ENCODE results near the gene XYLT2. TPM values are rescaled to one million over a fixed set of nuclear protein-coding genes. Genes with fewer than 3 reads are reported as not detected.

XYLT2 gene
- total RNA-seq, 2 donors from 2014 or later, result 22.8 to 31.3 TPM

GRCh38 chr17:50325906-50326305 lies 20.0 kb upstream of the XYLT2 start:
- no peak for DNase-seq
- 34 to 38% methylated on average over 3 to 4 of the region's 4 CpGs for WGBS, 2 donors

GRCh38 chr17:50326831-50327364 lies 19.0 kb upstream of the XYLT2 start:
- WGBS, 2 donors, result 38 to 44% methylated on average over 9 of the region's 9 CpGs

More at GRCh38 chr17:50325906-50326305, 20.0 kb upstream of the XYLT2 start:
- TF ChIP-seq CTCF (IDR thresholded peaks at IDR 0.05), result no peak
- no peak for TF ChIP-seq POLR2A (IDR thresholded peaks at IDR 0.05)
- Histone ChIP-seq H3K4me3 (no peak overlapping the region), H3K36me3 (replicated peaks in 1 of 2; ENCODE audit: insufficient read depth in 1 of 2, low read depth in 2 of 2) (no peaks in the 10 kb centered on the region), H3K4me1 (no peaks in the 10 kb centered on the region), H3K27ac (no peak overlapping the region), H3K27me3 (no peaks in the 10 kb centered on the region), H3K9me3 (no peaks in the 10 kb centered on the region)
- intact Hi-C loops (cut with DNase I), result no loop called here
- no peak for ATAC-seq

GRCh38 chr17:50328363-50329325 lies 17.3 kb upstream of the XYLT2 start:
- intact Hi-C loops (cut with DNase I), result no loop called here
- DNase-seq (no peak), ATAC-seq (no peak)
- no peak overlapping the region for H3K27ac ChIP-seq
- no peaks in the 10 kb centered on the region for H3K9me3 ChIP-seq
- H3K4me1 ChIP-seq, result no peaks in the 10 kb centered on the region
- H3K4me3 ChIP-seq, result no peak overlapping the region
- WGBS, 2 donors, result 74 to 79% methylated on average over 18 to 21 of the region's 21 CpGs
- H3K36me3 ChIP-seq (replicated peaks in 1 of 2; ENCODE audit: insufficient read depth in 1 of 2, low read depth in 2 of 2), result no peaks in the 10 kb centered on the region
- no peaks in the 10 kb centered on the region for H3K27me3 ChIP-seq
- TF ChIP-seq POLR2A (IDR thresholded peaks at IDR 0.05) (no peak), CTCF (IDR thresholded peaks at IDR 0.05) (no peak)

More at GRCh38 chr17:50326831-50327364, 19.0 kb upstream of the XYLT2 start:
- H3K4me1 ChIP-seq, result no peaks in the 10 kb centered on the region
- no peaks in the 10 kb centered on the region for H3K27me3 ChIP-seq
- no peak overlapping the region for H3K27ac ChIP-seq
- TF ChIP-seq POLR2A (IDR thresholded peaks at IDR 0.05), result no peak
- TF ChIP-seq CTCF (IDR thresholded peaks at IDR 0.05), result no peak
- H3K4me3 ChIP-seq, result no peak overlapping the region
- ATAC-seq (no peak), DNase-seq (no peak)
- intact Hi-C loops (cut with DNase I), result no loop called here
- no peaks in the 10 kb centered on the region for H3K36me3 ChIP-seq (replicated peaks in 1 of 2; ENCODE audit: insufficient read depth in 1 of 2, low read depth in 2 of 2)
- no peaks in the 10 kb centered on the region for H3K9me3 ChIP-seq

- intact Hi-C loops (cut with DNase I), result no loop called here
- no peak for ATAC-seq
- 69 to 87% methylated on average over 3 of the region's 3 CpGs for WGBS, 2 donors
Observed at GRCh38 chr17:50329716-50330115, 16.2 kb upstream of the XYLT2 start.

More at GRCh38 chr17:50329716-50330115, 16.2 kb upstream of the XYLT2 start:
- TF ChIP-seq POLR2A (IDR thresholded peaks at IDR 0.05) (no peak), CTCF (IDR thresholded peaks at IDR 0.05) (no peak)
- H3K27ac ChIP-seq, result no peak overlapping the region
- no peaks in the 10 kb centered on the region for H3K27me3 ChIP-seq
- H3K36me3 ChIP-seq (replicated peaks in 1 of 2; ENCODE audit: insufficient read depth in 1 of 2, low read depth in 2 of 2), result no peaks in the 10 kb centered on the region
- H3K4me3 ChIP-seq, result no peak overlapping the region
- no peak for DNase-seq
- no peaks in the 10 kb centered on the region for H3K4me1 ChIP-seq
- no peaks in the 10 kb centered on the region for H3K9me3 ChIP-seq

Data from body of pancreas (tissue), 4 donors.